Measurements from ENCODE around the gene DOK4.

- TF ChIP-seq CTCF (IDR thresholded peaks at IDR 0.05) (no peak), POLR2A (IDR thresholded peaks at IDR 0.05) (no peak), POLR2AphosphoS5 (IDR thresholded peaks at IDR 0.05) (no peak)
These were observed 16.3 kb downstream of the DOK4 start for GRCh38 chr16:57469917-57470470.
